ENCODE results near the gene PAH. TPM values are rescaled to one million over a fixed set of nuclear protein-coding genes. Genes with fewer than 3 reads are reported as not detected.
"Not testable (repeated sequence)": the region's sequence is repeated elsewhere in the genome, so short reads cannot be mapped to it uniquely, and the experiment has no call there.

The PAH gene
- polyA plus RNA-seq, 1 donor from 2014 or later, result not detected

DNA sequence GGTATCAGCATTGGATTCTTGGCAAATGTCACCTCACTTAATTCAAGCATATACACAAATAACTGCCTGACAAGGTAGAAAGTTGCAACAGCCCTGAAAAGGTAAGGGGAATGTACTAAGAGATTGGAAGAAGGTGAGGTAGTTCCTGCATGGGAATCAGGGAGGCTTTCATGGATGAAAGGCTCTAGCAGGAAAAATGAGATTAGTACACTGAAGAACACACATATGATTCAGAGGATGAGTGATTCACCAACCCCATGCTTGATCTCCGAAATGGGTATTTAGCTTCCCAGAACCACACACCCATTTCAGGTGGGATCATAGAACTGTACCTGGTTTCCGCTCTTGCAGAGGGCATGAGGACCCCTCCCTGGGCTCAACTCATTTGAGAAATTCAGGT, 65.8 kb downstream of the PAH start:
- H3K4me1 Mint-ChIP-seq, result no peaks in the 10 kb centered on the region
- no peak overlapping the region for H3K4me3 Mint-ChIP-seq
- H3K27ac Mint-ChIP-seq, result no peak overlapping the region
- H3K36me3 Mint-ChIP-seq, result peaks cover 2% of the 10 kb centered on the region
- peaks cover 0 to 5% (median 0%) of the 10 kb centered on the region in 3 donors for H3K9me3 Mint-ChIP-seq
- H3K27me3 Mint-ChIP-seq, result peaks cover 6% of the 10 kb centered on the region

DNA sequence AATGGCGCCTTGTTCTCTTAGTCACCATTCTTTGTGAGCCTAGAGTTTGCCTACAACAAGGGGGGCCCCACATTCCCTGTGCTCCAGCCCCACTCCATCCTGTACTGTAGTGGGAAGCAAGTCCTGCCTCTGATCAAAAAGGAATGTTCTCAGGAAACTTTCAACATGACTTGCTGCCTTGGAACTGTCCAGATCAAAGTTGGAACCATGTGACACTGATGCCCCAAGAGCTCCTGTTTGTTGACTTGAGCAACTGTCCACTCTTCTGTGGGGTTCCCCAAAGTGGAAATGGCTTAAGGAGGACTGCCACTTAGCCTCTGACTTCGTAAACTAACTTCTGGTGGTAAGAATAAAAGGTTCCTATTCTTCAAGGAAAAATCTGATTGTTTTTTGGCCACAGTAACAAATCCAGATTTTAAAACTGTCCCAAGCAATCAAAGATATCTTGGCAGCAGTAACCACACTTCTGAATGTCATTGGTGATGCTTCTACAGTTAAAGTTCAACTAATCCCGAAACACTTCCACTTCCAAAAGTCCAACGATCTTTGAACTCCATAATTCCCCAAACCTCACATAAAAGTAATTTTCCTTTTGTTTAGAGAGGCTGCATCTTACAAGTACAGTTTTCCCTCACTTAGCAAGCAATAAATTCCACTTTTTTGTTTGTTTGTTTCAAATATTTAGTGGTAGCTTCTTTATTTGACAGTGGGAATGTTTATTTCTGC, 67.2 kb downstream of the PAH start:
- Mint-ChIP-seq H3K36me3 (peaks cover 3% of the 10 kb centered on the region), H3K9me3 (peaks cover 0 to 5% (median 0%) of the 10 kb centered on the region in 3 donors), H3K27me3 (peaks cover 10% of the 10 kb centered on the region), H3K4me1 (no peaks in the 10 kb centered on the region), H3K4me3 (no peak overlapping the region), H3K27ac (no peak overlapping the region)

DNA sequence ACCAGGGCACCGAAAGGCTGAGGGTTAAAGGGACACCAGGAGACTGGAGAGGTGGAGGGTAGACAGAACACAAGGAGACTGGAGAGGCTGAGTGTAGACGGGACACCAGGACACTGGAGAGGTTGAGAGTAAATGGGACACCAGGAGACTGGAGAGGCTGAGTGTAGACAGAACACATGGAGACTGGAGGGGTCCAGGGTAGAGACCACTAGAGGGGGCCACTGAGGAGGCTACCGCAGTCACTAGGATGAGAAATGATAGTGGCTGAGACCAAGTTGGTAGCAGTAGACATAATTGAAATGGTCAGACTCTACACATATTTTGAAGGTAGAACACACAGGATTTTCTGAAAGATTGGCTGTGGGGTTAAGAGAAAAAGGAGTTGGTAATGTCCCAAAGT, 68.2 kb downstream of the PAH start:
- peaks cover 10% of the 10 kb centered on the region for H3K27me3 Mint-ChIP-seq
- H3K4me3 Mint-ChIP-seq, result no peak overlapping the region
- H3K36me3 Mint-ChIP-seq, result peaks cover 3% of the 10 kb centered on the region
- no peaks in the 10 kb centered on the region for H3K4me1 Mint-ChIP-seq
- peaks cover 0 to 5% (median 0%) of the 10 kb centered on the region in 3 donors for H3K9me3 Mint-ChIP-seq
- H3K27ac Mint-ChIP-seq, result no peak overlapping the region

DNA sequence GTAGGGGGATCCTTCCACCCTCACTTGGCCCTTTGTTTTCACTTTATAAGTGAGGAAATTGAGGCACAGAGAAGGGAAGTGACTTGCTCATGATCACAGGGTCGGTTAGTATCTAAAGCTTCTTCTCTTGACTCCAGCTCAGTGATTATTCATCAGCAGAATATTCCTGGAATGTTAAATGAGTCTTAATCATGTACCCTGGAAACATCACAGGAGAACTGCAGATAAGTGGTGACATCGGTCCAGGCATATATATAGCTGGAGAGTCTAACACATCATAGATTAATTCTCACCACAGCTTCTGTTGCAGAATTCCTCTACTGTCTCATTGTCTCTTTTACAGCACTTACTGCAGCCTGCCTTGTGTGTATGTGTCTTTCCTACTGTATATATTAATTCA, 69.9 kb downstream of the PAH start:
- no peak overlapping the region for H3K4me3 Mint-ChIP-seq
- H3K27ac Mint-ChIP-seq, result no peak overlapping the region
- H3K9me3 Mint-ChIP-seq, result peaks cover 0 to 3% (median 0%) of the 10 kb centered on the region in 3 donors
- peaks cover 4% of the 10 kb centered on the region for H3K36me3 Mint-ChIP-seq
- H3K27me3 Mint-ChIP-seq, result peaks cover 7% of the 10 kb centered on the region
- H3K4me1 Mint-ChIP-seq, result no peaks in the 10 kb centered on the region

DNA sequence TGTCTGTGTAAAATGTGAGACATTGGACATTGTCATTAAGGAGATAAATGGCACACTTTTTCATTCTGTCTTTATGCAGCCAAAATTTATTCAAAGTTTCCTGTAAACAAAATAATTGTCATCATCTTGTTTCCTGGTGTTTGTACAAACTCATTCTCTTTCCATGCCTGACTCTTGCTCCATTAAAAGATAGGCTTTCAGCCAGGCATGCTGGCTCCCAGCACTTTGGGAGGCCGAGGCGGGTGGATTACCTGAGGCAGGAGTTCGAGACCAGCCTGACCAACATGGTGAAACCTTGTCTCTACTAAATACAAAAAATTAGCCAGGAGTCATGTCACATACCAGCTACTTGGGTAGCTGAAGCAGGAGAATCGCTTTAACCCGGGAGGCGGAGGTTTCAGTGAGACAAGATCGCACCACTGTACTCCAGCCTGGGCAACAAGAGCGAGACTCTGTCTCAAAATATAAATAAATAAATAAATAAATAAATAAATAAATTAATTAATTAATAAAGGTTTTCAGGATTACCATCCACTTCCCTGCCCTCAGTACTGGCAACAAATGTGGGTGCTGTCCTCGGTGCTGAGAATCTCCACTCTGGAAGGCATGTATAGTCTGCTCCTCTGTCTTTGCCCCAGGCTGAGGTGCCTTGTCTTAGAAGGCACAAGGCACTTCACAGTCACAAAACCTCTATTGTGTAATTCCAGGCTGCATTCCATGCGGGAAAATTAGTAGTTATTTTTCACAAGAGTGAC, 83.2 kb downstream of the PAH start:
- peaks cover 6% of the 10 kb centered on the region for H3K27me3 Mint-ChIP-seq
- H3K27ac Mint-ChIP-seq, result no peak overlapping the region
- H3K36me3 Mint-ChIP-seq, result peaks cover 2% of the 10 kb centered on the region
- H3K4me1 Mint-ChIP-seq, result no peaks in the 10 kb centered on the region
- H3K9me3 Mint-ChIP-seq, result no peaks in the 10 kb centered on the region
- H3K4me3 Mint-ChIP-seq, result no peak overlapping the region

DNA sequence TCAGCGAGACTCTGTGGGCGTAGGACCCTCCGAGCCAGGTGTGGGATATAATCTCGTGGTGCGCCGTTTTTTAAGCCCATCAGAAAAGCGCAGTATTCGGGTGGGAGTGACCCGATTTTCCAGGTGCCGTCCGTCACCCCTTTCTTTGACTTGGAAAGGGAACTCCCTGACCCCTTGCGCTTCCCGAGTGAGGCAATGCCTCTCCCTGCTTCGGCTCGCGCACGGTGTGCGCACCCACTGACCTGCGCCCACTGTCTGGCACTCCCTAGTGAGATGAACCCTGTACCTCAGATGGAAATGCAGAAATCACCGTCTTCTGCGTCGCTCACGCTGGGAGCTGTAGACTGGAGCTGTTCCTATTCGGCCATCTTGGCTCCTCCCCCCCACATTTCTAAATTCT, 84.2 kb downstream of the PAH start:
- not testable (repeated sequence) for H3K27me3 Mint-ChIP-seq, H3K4me1 Mint-ChIP-seq, H3K27ac Mint-ChIP-seq, H3K36me3 Mint-ChIP-seq, H3K9me3 Mint-ChIP-seq, H3K4me3 Mint-ChIP-seq

DNA sequence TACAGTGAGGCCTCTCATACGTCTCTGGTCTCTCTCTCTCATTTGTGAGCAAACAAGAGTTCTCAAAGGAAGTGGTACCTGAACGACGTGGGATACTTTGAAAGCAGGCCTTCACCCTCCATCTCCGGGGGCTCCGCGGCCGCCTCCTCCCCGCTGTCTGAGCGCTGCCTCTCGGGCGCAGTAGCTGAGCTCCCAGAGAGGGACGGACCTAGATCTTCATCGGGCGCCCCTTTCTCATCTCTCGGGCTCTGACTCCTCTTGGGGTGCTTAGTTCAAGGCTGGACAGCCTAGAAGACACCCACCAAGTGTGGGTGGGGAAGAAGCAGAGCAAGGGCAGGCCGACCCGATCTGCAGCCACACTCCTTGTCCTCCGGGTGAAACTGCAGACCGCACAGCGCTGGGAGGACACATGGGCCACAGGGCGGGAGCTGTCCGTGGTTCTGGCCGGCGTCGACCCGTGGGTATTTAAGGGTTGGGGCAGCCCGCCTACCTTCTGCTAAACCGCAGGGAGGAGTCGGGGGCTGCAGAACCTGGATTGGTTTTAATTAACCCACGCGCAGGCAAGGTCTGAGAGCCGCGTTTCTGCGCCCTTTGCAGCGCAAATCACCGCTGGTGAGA, 92.7 kb downstream of the PAH start:
- no peak overlapping the region for H3K4me3 Mint-ChIP-seq

DNA sequence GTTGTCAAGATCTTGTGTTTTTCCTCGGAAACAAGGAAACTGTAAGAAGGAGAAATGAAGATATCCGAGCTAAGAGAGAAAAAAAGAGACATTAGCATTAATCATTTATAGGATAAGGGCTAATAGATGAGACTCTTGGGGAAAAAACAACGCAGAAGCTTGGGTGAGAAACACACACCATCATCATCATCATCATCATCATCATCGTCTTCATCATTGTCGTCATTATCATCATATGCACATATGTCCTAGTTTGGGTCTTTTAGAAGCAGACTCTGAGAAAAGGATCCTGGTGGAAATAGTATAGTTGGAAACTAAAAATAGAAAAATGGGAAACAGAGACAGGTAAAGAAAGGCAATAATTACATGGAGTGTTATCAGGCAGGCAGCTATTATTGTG, 95.9 kb downstream of the PAH start:
- Mint-ChIP-seq H3K4me1 (peaks cover 0 to 3% (median 0%) of the 10 kb centered on the region in 3 donors), H3K27ac (no peak overlapping the region), H3K27me3 (peaks cover 37% of the 10 kb centered on the region), H3K9me3 (peaks cover 0 to 4% (median 4%) of the 10 kb centered on the region in 3 donors), H3K36me3 (peaks cover 4% of the 10 kb centered on the region), H3K4me3 (no peak overlapping the region)

More for the DNA sequence above, 92.7 kb downstream of the PAH start:
- H3K27ac Mint-ChIP-seq, result no peak overlapping the region
- H3K36me3 Mint-ChIP-seq, result peaks cover 2% of the 10 kb centered on the region
- peaks cover 0 to 4% (median 2%) of the 10 kb centered on the region in 3 donors for H3K9me3 Mint-ChIP-seq
- peaks cover 0 to 1% (median 0%) of the 10 kb centered on the region in 3 donors for H3K4me1 Mint-ChIP-seq
- peaks cover 27% of the 10 kb centered on the region for H3K27me3 Mint-ChIP-seq

DNA sequence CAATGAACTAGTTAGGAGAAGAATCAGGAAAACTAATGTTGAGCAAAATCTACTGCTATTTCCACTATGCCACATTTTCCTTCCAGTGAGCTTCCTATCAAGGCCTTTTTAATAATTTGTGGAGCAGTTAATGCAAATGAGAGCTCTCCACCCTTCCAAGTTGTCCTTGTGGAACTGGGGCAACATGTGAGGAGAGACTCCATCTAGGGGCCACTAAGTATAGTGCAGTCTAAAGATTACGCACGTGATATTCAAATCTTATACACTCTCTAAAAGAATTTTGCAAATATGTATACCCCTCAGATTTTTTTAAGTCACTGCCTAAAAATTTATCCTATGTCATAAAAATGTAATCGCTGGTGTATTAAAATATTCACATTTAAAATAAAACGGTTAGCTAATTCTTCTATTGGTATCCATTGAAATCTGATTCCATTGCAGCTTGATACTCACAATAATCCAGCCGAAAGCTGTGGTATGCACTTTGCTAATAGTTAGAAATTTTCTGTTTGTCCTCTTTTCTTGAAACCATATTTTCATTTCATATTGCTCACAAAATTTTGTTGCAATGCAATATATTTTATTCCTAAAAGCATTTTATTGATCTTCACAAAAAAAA, 100.1 kb downstream of the PAH start:
- H3K36me3 Mint-ChIP-seq, result peaks cover 2% of the 10 kb centered on the region
- peaks cover 26% of the 10 kb centered on the region for H3K27me3 Mint-ChIP-seq
- H3K27ac Mint-ChIP-seq, result no peak overlapping the region
- H3K4me3 Mint-ChIP-seq, result no peak overlapping the region
- H3K9me3 Mint-ChIP-seq, result peaks cover 0 to 3% (median 0%) of the 10 kb centered on the region in 3 donors
- peaks cover 0 to 2% (median 0%) of the 10 kb centered on the region in 3 donors for H3K4me1 Mint-ChIP-seq

DNA sequence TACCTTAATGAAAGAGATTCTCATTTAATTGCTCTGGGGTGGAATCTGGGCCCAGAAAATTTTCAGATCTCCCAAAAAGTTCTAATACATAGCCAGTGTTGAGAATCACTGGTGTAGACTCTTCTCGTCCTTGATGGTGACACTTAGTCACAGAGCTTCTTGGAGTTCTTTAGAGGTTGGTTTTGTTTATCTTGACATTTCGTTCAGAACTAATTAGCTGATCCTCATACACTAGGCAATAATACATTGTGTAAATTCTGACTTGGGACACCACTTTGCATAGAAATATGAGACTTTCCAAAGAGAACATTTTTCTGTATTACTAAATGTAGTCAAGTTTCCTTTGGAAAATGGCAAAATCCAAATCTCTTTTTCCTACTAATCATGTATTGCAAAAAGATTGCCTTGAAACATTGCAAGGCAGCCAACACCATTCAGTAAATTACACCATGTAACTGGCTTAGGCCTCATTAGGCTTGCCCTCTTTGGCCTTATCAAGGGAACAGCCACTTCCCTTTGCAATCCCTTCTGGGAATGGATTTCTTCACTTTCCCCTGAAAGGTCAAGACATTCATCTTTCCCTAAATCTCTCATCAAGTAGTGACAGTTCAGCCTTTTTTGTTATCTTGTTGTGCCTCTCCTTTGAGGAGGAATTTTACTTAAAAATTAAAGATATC, 102.2 kb downstream of the PAH start:
- H3K27me3 Mint-ChIP-seq, result peaks cover 20% of the 10 kb centered on the region
- H3K4me1 Mint-ChIP-seq, result peaks cover 0 to 2% (median 0%) of the 10 kb centered on the region in 3 donors
- peaks cover 2% of the 10 kb centered on the region for H3K36me3 Mint-ChIP-seq
- H3K4me3 Mint-ChIP-seq, result no peak overlapping the region
- H3K27ac Mint-ChIP-seq, result no peak overlapping the region
- peaks cover 0 to 3% (median 0%) of the 10 kb centered on the region in 3 donors for H3K9me3 Mint-ChIP-seq

DNA sequence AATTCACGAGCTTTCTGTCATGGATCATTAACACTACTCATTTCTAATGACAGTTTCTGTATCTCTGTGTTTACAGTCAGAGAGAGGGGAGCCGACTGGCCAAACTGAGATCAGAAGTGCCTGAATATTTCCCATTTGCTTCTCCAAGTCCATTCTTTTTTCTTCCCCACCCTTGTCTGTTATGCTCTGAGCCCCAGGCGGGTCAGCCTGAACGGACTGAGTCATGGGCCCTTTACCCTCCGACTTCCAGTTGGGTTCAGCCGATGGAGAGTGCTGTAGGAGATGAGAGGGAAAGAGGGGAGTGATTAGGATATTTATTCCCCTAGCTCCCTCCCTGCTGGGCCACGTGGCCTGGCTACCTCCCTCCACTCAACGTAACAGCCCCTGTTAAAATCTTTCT, 104.7 kb downstream of the PAH start:
- Mint-ChIP-seq H3K4me1 (no peaks in the 10 kb centered on the region), H3K4me3 (no peak overlapping the region), H3K9me3 (no peaks in the 10 kb centered on the region), H3K36me3 (no peaks in the 10 kb centered on the region), H3K27ac (no peak overlapping the region), H3K27me3 (peaks cover 14% of the 10 kb centered on the region)

DNA sequence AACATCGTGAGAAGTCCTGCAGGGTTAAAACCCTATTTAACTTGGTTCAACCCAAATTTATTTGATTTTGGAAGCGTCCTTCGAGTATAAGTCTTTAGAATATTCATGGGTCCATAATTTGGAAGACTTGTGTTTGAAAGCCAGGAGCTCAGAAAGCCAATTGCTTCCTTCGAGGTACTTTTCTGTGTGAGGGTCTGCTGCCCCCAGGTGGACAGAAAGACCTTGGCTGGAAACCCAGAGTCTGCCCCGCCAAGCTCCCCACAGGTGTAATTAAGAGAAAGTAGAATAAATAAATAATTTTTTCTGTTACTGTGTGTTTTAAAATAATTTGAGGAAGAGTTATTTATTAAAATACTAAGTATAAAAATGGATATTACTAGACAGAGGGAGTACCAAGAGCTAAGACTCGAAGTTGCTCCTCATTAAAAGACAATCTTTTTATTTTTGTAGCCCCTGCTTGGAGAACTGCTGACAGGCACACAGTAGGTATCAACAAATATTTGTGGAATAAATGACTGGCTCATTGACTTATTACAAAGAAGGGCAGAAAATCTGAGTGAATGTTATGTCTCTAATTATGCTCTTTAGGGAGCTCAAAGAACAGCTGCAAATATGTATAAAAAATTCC, 105.8 kb downstream of the PAH start:
- Mint-ChIP-seq H3K9me3 (no peaks in the 10 kb centered on the region), H3K27me3 (peaks cover 10% of the 10 kb centered on the region), H3K27ac (no peak overlapping the region), H3K4me1 (no peaks in the 10 kb centered on the region), H3K36me3 (no peaks in the 10 kb centered on the region), H3K4me3 (no peak overlapping the region)

DNA sequence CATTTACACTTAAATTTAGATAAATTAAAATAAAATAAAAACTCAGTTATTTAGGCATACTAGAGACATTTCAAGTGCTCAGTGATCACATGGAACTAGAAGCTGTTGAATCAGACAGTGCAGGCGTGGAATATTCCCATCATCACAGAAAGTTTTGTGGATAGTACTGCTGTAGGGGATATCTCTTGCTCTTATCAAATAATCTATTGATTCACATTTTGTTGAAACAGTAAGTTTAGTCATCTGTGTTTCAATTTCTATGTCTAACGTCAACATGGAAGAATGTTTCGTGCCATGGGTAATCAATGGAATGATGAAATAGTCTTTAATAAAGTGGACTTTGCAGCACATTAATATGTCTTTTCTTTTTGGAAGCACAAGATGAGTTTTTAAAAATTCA, 108.6 kb downstream of the PAH start:
- Mint-ChIP-seq H3K4me1 (no peaks in the 10 kb centered on the region), H3K27me3 (peaks cover 10% of the 10 kb centered on the region), H3K36me3 (no peaks in the 10 kb centered on the region), H3K27ac (no peak overlapping the region), H3K4me3 (no peak overlapping the region), H3K9me3 (peaks cover 0 to 2% (median 0%) of the 10 kb centered on the region in 3 donors)

DNA sequence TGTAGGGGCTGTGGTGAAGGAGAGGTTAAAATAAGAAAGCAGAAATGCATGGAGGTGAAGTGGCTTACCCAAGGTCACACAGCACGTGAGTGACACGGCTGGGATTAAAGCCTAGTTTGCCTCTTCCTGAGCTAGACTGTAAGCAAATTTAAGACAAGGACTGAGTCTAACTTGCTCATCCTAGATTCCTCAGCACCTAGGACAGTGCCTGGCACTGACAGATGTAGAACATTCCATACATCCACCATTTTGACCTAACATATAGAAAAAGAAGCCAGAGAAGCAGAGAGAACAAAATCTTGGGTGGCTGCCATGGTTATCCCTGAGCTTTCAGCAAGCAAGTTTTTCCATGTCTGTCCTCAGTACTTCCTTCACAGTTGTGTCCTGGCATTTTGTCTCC, 110.5 kb downstream of the PAH start:
- no peaks in the 10 kb centered on the region for H3K36me3 Mint-ChIP-seq
- peaks cover 4% of the 10 kb centered on the region for H3K27me3 Mint-ChIP-seq
- H3K9me3 Mint-ChIP-seq, result peaks cover 0 to 2% (median 0%) of the 10 kb centered on the region in 3 donors
- H3K4me3 Mint-ChIP-seq, result no peak overlapping the region
- no peaks in the 10 kb centered on the region for H3K4me1 Mint-ChIP-seq
- H3K27ac Mint-ChIP-seq, result no peak overlapping the region

Data from IgD-negative memory B cell (primary cell).